NCI-H524 treated with DMSO at 0.1 percent for 48 hours (cell line): ENCODE results near the gene SPIRE1.
"Not testable (repeated sequence)": the region's sequence is repeated elsewhere in the genome, so short reads cannot be mapped to it uniquely, and the experiment has no call there.

Experiments
- DNase-seq: peaks from one replicate; lab custom pipeline; 2025; lab: John Stamatoyannopoulos, UW

Gene SPIRE1

GRCh38 chr18:12645751-12646203, 12.1 kb downstream of the SPIRE1 start:
- no peak for DNase-seq

- no peak for DNase-seq
Measured at GRCh38 chr18:12645254-12645653, 12.7 kb downstream of the SPIRE1 start.

GRCh38 chr18:12643756-12644155, 14.2 kb downstream of the SPIRE1 start:
- DNase-seq, result not testable (repeated sequence)

- DNase-seq, result no peak
Measured at GRCh38 chr18:12640881-12641200, 17.1 kb downstream of the SPIRE1 start.

- DNase-seq, result no peak
Measured at GRCh38 chr18:12639990-12640880, 17.7 kb downstream of the SPIRE1 start.

- DNase-seq, result no peak
Measured at GRCh38 chr18:12638644-12639124, 19.2 kb downstream of the SPIRE1 start.

GRCh38 chr18:12637901-12638643, 19.8 kb downstream of the SPIRE1 start:
- DNase-seq, result no peak

GRCh38 chr18:12637393-12637792, 20.5 kb downstream of the SPIRE1 start:
- DNase-seq, result no peak

- no peak for DNase-seq
Measured at GRCh38 chr18:12631831-12632477, 26.0 kb downstream of the SPIRE1 start.

GRCh38 chr18:12630136-12630535, 27.8 kb downstream of the SPIRE1 start:
- no peak for DNase-seq

- no peak for DNase-seq
Measured at GRCh38 chr18:12628706-12629702, 28.9 kb downstream of the SPIRE1 start.

GRCh38 chr18:12627199-12627598, 30.7 kb downstream of the SPIRE1 start:
- DNase-seq, result not testable (repeated sequence)

- no peak for DNase-seq
Measured at GRCh38 chr18:12625241-12625640, 32.7 kb downstream of the SPIRE1 start.

GRCh38 chr18:12621742-12622306, 36.1 kb downstream of the SPIRE1 start:
- DNase-seq, result no peak

- no peak for DNase-seq
Measured at GRCh38 chr18:12615748-12616147, 42.2 kb downstream of the SPIRE1 start.

GRCh38 chr18:12608301-12608700, 49.6 kb downstream of the SPIRE1 start:
- DNase-seq, result no peak

- DNase-seq, result no peak
Measured at GRCh38 chr18:12606592-12607315, 51.2 kb downstream of the SPIRE1 start.

- DNase-seq, result no peak
Measured at GRCh38 chr18:12604445-12605007, 53.4 kb downstream of the SPIRE1 start.

- no peak for DNase-seq
Measured at GRCh38 chr18:12599966-12600365, 57.9 kb downstream of the SPIRE1 start.

- DNase-seq, result no peak
Measured at GRCh38 chr18:12599543-12599942, 58.4 kb downstream of the SPIRE1 start.
